ENCODE results near the gene CC2D1A.
"Not testable (repeated sequence)": the region's sequence is repeated elsewhere in the genome, so short reads cannot be mapped to it uniquely, and the experiment has no call there.

Gene CC2D1A

GRCh38 chr19:13960863-13961784 is 55.1 kb downstream of the CC2D1A start:
- DNase-seq: no peak

- no peak for DNase-seq
Observed at GRCh38 chr19:13961826-13962698, 56.1 kb downstream of the CC2D1A start.

- DNase-seq: peak in 1 of 51 donors; percentile 10
Observed at GRCh38 chr19:13962699-13963602, 57.0 kb downstream of the CC2D1A start.

GRCh38 chr19:13963603-13964105 is 57.7 kb downstream of the CC2D1A start:
- no peak for DNase-seq

- no peak for DNase-seq
Observed at GRCh38 chr19:13964776-13965175, 58.8 kb downstream of the CC2D1A start.

GRCh38 chr19:13965377-13965896 is 59.4 kb downstream of the CC2D1A start:
- no peak for DNase-seq

GRCh38 chr19:13965926-13966683 is 60.1 kb downstream of the CC2D1A start:
- no peak for DNase-seq

- no peak for DNase-seq
Observed at GRCh38 chr19:13966684-13967128, 60.7 kb downstream of the CC2D1A start.

- DNase-seq: not testable (repeated sequence)
Observed at GRCh38 chr19:13967206-13967605, 61.2 kb downstream of the CC2D1A start.

- no peak for DNase-seq
Observed at GRCh38 chr19:13968383-13968935, 62.5 kb downstream of the CC2D1A start.

GRCh38 chr19:13968999-13969398 is 63.0 kb downstream of the CC2D1A start:
- DNase-seq: no peak

GRCh38 chr19:13969897-13970296 is 63.9 kb downstream of the CC2D1A start:
- peak in 1 of 51 donors; percentile 47 for DNase-seq

GRCh38 chr19:13971868-13972267 is 65.9 kb downstream of the CC2D1A start:
- DNase-seq: not testable (repeated sequence)

GRCh38 chr19:13972368-13973155 is 66.6 kb downstream of the CC2D1A start:
- DNase-seq: no peak

GRCh38 chr19:13973479-13973878 is 67.5 kb downstream of the CC2D1A start:
- DNase-seq: not testable (repeated sequence)

- peak in 2 of 51 donors; percentile 12 to 19 for DNase-seq
Observed at GRCh38 chr19:13974073-13974472, 68.1 kb downstream of the CC2D1A start.

GRCh38 chr19:13975870-13976269 is 69.9 kb downstream of the CC2D1A start:
- no peak for DNase-seq

GRCh38 chr19:13976446-13976845 is 70.4 kb downstream of the CC2D1A start:
- no peak for DNase-seq

- no peak for DNase-seq
Observed at GRCh38 chr19:13977803-13978202, 71.8 kb downstream of the CC2D1A start.
